ENCODE measurements around the gene ZNF117. TPM values are rescaled to one million over a fixed set of nuclear protein-coding genes. Genes with fewer than 3 reads are reported as not detected.

The ZNF117 gene
- total and polyA plus RNA-seq, 2 of the 4 experiments (the other 2 are of a cell fraction), result 2.9 to 4.0 TPM

DNA sequence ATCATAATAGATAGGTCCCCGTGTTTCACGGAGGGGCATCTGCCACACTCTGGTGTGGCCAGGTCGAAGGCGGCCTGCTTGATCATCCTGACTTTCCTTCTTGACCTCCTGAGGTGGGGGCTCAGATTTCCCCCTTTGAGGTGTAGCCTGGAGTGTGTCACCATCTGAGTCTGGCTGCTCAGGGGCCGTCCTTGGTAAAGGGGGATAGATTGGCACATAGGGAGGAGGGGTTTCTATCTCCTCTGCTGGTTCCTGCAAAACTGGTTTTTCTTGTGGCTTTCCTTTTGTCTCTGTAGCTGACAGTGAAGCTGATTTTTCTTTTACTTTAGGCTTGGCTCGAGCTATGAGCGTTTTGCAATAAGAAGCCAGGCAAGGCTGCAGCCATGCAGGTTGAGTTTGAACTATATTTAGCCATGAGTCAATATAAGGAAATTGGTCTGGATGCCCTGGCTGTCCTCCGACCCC, 7.1 kb upstream of the ZNF117 start:
- no peak overlapping the region for H4K5ac ChIP-seq (ENCODE audit: low read depth, low read length)
- no peak overlapping the region for H3K27ac ChIP-seq (ENCODE audit: insufficient read depth, low read length)
- CTCF ChIA-PET, result no interaction called here
- no peak overlapping the region for H3K9ac ChIP-seq (ENCODE audit: low read depth, low read length)
- peak overlapping the region; percentile 30 for H2BK5ac ChIP-seq (ENCODE audit: low read depth, low read length, poor library complexity, severe bottlenecking)
- H3K27me3 ChIP-seq (ENCODE audit: control insufficient read depth, insufficient read depth, low read length), result no peaks in the 10 kb centered on the region
- intact Hi-C loops (cut with micrococcal nuclease), result no loop called here
- H3K23ac ChIP-seq (ENCODE audit: low read depth, low read length), result no peak overlapping the region
- H3K4ac ChIP-seq (ENCODE audit: low read depth, low read length), result no peak overlapping the region
- no peak overlapping the region for H3K56ac ChIP-seq (ENCODE audit: extremely low read depth, insufficient read depth, low read length)
- H3K18ac ChIP-seq (ENCODE audit: low read depth, low read length), result no peak overlapping the region
- no peaks in the 10 kb centered on the region; the same call in 1 of the 2 replicates for H4K20me1 ChIP-seq (ENCODE audit: insufficient read depth, low read length)
- peaks cover 63% of the 10 kb centered on the region for H3K9me3 ChIP-seq (ENCODE audit: control insufficient read depth, insufficient read depth, low read length)
- TF ChIP-seq CHD1 (IDR thresholded peaks at IDR 0.05; ENCODE audit: low read depth, low read length) (no peak), CEBPB (IDR thresholded peaks at IDR 0.05; ENCODE audit: low read depth, low read length) (0 out of 2 replicates have a peak, but pooled peaks have one; percentile 21)
- no peaks in the 10 kb centered on the region for H3K9me1 ChIP-seq (ENCODE audit: insufficient read depth, low read length)
- peaks cover 32% of the 10 kb centered on the region for H3K36me3 ChIP-seq (ENCODE audit: control insufficient read depth, insufficient read depth, low read length)
- DNase-seq (peak; percentile 63), ATAC-seq (ENCODE audit: low read depth) (no peak)
- H2AFZ ChIP-seq (replicated peaks; ENCODE audit: low read length, poor library complexity), result no peak overlapping the region
- no peak overlapping the region for H3K4me3 ChIP-seq (ENCODE audit: insufficient read depth, low read depth, low read length)
- no peak overlapping the region for H2BK20ac ChIP-seq (ENCODE audit: low read depth, low read length)
- dilution Hi-C loops (cut with HindIII; ENCODE audit: low sequenced_read_pairs, unreplicated experiment), result no loop called here
- BruUV-seq (replicated peaks), result no TSS peak
- no peak overlapping the region for H4K91ac ChIP-seq (ENCODE audit: insufficient read depth, low read depth, low read length)
- no peaks in the 10 kb centered on the region; the same call in 1 of the 2 replicates for H3K4me1 ChIP-seq (ENCODE audit: control insufficient read depth, insufficient read depth, low read length)
- POLR2A ChIA-PET (ENCODE audit: unreplicated experiment), result no interaction called here
- H3K4me2 ChIP-seq (ENCODE audit: low read depth, low read length), result no peak overlapping the region; the same call in 1 of the 2 replicates
- no CpG with 5 or more reads among the region's 8 CpGs for WGBS, 2 experiments (ENCODE audit: extremely low coverage in 2 of 2, insufficient read length in 1 of 2)
- H3K79me1 ChIP-seq (ENCODE audit: low read depth in 1 of 2, low read length in 2 of 2), result peaks cover 16 to 20% of the 10 kb centered on the region in 2 experiments; a peak in 3 of 4 replicates
- no peak overlapping the region for H2AK5ac ChIP-seq (ENCODE audit: low read depth, low read length)
- no peak overlapping the region for H2BK15ac ChIP-seq (ENCODE audit: low read depth, low read length)
- in situ Hi-C loops (cut with MboI; ENCODE audit: low sequenced_read_pairs), result no loop called here
- no peak overlapping the region for H3K14ac ChIP-seq (replicated peaks; ENCODE audit: low read depth, low read length)
- peak overlapping the region; percentile 25 for H2AK9ac ChIP-seq (replicated peaks; ENCODE audit: low read depth, low read length, poor library complexity)
- no peak overlapping the region for H4K8ac ChIP-seq (ENCODE audit: low read depth in 2 of 2, low read length in 2 of 2)
- no peak overlapping the region for H2BK120ac ChIP-seq (ENCODE audit: low read depth, low read length)

Data from IMR-90 (cell line).